ENCODE data around the gene FARP2.

Gene FARP2

DNA sequence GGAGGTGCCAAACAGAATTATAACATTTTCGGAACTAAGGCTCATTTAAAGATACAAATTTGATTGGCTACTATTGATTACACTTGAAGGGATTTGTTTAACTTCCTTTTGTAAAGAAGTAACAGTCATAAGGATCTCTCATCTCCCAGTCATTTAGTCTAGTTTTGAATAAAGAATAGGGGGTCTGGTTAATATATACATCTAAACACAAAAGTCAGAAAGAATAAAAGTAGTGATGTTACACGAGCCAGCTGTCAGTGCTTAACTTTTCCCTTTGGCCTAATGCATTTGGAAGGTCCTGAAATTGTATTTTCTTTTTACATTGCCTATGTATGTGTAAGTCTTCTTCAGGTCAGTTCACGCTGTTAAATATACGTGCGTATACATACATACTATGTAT, 32.3 kb upstream of the FARP2 start:
- TF ChIP-seq, protein P1, sequence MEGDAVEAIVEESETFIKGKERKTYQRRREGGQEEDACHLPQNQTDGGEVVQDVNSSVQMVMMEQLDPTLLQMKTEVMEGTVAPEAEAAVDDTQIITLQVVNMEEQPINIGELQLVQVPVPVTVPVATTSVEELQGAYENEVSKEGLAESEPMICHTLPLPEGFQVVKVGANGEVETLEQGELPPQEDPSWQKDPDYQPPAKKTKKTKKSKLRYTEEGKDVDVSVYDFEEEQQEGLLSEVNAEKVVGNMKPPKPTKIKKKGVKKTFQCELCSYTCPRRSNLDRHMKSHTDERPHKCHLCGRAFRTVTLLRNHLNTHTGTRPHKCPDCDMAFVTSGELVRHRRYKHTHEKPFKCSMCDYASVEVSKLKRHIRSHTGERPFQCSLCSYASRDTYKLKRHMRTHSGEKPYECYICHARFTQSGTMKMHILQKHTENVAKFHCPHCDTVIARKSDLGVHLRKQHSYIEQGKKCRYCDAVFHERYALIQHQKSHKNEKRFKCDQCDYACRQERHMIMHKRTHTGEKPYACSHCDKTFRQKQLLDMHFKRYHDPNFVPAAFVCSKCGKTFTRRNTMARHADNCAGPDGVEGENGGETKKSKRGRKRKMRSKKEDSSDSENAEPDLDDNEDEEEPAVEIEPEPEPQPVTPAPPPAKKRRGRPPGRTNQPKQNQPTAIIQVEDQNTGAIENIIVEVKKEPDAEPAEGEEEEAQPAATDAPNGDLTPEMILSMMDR (IDR thresholded peaks at IDR 0.05) = no peak
- Histone ChIP-seq H3K9me3 (ENCODE audit: control insufficient read depth, low read length) (no peaks in the 10 kb centered on the region), H3K4me1 (peaks cover 12% of the 10 kb centered on the region)

DNA sequence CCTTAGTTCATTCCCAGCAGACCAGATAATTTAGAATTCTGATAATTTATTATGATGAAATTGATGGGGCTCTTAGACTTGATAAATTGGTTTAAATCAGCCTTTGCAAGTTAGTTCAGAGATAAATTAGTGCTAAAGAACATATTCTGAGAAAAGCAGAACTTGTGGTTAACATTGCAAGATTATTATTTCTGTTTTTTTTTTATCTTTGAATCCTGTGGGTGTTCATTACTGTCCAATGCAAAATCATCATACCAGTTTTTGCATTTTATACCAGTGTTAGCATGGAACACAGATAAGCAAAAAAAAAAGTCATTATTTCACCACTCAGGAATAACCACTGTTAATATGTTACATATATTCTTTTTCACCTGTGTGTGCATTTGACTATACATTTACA, 31.3 kb upstream of the FARP2 start:
- Histone ChIP-seq H3K79me2 (peaks cover 45% of the 10 kb centered on the region), H3K36me3 (ENCODE audit: control insufficient read depth, insufficient read depth, low read length) (no peaks in the 10 kb centered on the region), H3K27ac (no peak overlapping the region), H3K9ac (no peak overlapping the region), H2AFZ (no peak overlapping the region), H3K4me2 (ENCODE audit: low read length) (no peak overlapping the region), H3K4me1 (peaks cover 10% of the 10 kb centered on the region), H3K4me3 (ENCODE audit: low read depth, low read length) (no peak overlapping the region), H3K27me3 (ENCODE audit: control insufficient read depth, insufficient read depth, low read length) (no peaks in the 10 kb centered on the region), H3K9me3 (ENCODE audit: control insufficient read depth, low read length) (no peaks in the 10 kb centered on the region)
- TF ChIP-seq, protein P1 (IDR thresholded peaks at IDR 0.05) = no peak

More for the DNA sequence above, 32.3 kb upstream of the FARP2 start:
- H2AFZ ChIP-seq = no peak overlapping the region
- no peak overlapping the region for H3K27ac ChIP-seq
- peaks cover 50% of the 10 kb centered on the region for H3K79me2 ChIP-seq
- H3K4me3 ChIP-seq (ENCODE audit: low read depth, low read length) = no peak overlapping the region
- H3K36me3 ChIP-seq (ENCODE audit: control insufficient read depth, insufficient read depth, low read length) = no peaks in the 10 kb centered on the region
- H3K9ac ChIP-seq = no peak overlapping the region
- H3K4me2 ChIP-seq (ENCODE audit: low read length) = no peak overlapping the region
- no peaks in the 10 kb centered on the region for H3K27me3 ChIP-seq (ENCODE audit: control insufficient read depth, insufficient read depth, low read length)

- no peaks in the 10 kb centered on the region for H3K36me3 ChIP-seq (ENCODE audit: control insufficient read depth, insufficient read depth, low read length)
- no peak overlapping the region for H3K9ac ChIP-seq
- H3K79me2 ChIP-seq = peaks cover 44% of the 10 kb centered on the region
- no peak overlapping the region for H3K27ac ChIP-seq
- H3K4me3 ChIP-seq (ENCODE audit: low read depth, low read length) = no peak overlapping the region
- no peak overlapping the region for H3K4me2 ChIP-seq (ENCODE audit: low read length)
- peaks cover 6% of the 10 kb centered on the region for H3K4me1 ChIP-seq
- no peaks in the 10 kb centered on the region for H3K27me3 ChIP-seq (ENCODE audit: control insufficient read depth, insufficient read depth, low read length)
- TF ChIP-seq, protein P1 (IDR thresholded peaks at IDR 0.05) = no peak
- no peak overlapping the region for H2AFZ ChIP-seq
- H3K9me3 ChIP-seq (ENCODE audit: control insufficient read depth, low read length) = no peaks in the 10 kb centered on the region
Measured at GRCh38 chr2:241325257-241325656, 30.8 kb upstream of the FARP2 start.

GRCh38 chr2:241329669-241330615, 26.1 kb upstream of the FARP2 start:
- TF ChIP-seq, protein P1 (IDR thresholded peaks at IDR 0.05) = no peak
- no peak overlapping the region for H2AFZ ChIP-seq
- H3K36me3 ChIP-seq (ENCODE audit: control insufficient read depth, insufficient read depth, low read length) = no peaks in the 10 kb centered on the region
- no peaks in the 10 kb centered on the region for H3K9me3 ChIP-seq (ENCODE audit: control insufficient read depth, low read length)
- H3K4me1 ChIP-seq = no peaks in the 10 kb centered on the region
- no peak overlapping the region for H3K27ac ChIP-seq
- H3K79me2 ChIP-seq = peaks cover 29% of the 10 kb centered on the region
- no peak overlapping the region for H3K9ac ChIP-seq
- no peak overlapping the region for H3K4me2 ChIP-seq (ENCODE audit: low read length)
- no peak overlapping the region for H3K4me3 ChIP-seq (ENCODE audit: low read depth, low read length)
- H3K27me3 ChIP-seq (ENCODE audit: control insufficient read depth, insufficient read depth, low read length) = no peaks in the 10 kb centered on the region

- H3K4me2 ChIP-seq (ENCODE audit: low read length) = no peak overlapping the region
- H3K79me2 ChIP-seq = peaks cover 24% of the 10 kb centered on the region
- no peaks in the 10 kb centered on the region for H3K36me3 ChIP-seq (ENCODE audit: control insufficient read depth, insufficient read depth, low read length)
- no peak overlapping the region for H3K27ac ChIP-seq
- H3K27me3 ChIP-seq (ENCODE audit: control insufficient read depth, insufficient read depth, low read length) = no peaks in the 10 kb centered on the region
- TF ChIP-seq, protein P1 (IDR thresholded peaks at IDR 0.05) = no peak
- no peaks in the 10 kb centered on the region for H3K4me1 ChIP-seq
- H3K9ac ChIP-seq = no peak overlapping the region
- H3K9me3 ChIP-seq (ENCODE audit: control insufficient read depth, low read length) = no peaks in the 10 kb centered on the region
- no peak overlapping the region for H3K4me3 ChIP-seq (ENCODE audit: low read depth, low read length)
- no peak overlapping the region for H2AFZ ChIP-seq
Measured at GRCh38 chr2:241330616-241330981, 25.5 kb upstream of the FARP2 start.

All from parathyroid adenoma (tissue), 2 donors.